ENCODE measurements around the gene ELL2. TPM values are rescaled to one million over a fixed set of nuclear protein-coding genes. Genes with fewer than 3 reads are reported as not detected.

Gene ELL2
- total and polyA plus RNA-seq, 2 of the 13 experiments (the other 11 are each of a cell fraction or from before 2014, with no cell fraction given): 78.9 to 97.1 TPM

- TF ChIP-seq ZNF335 (CRISPR knock-in tag; IDR thresholded peaks at IDR 0.05) (peak; percentile 55; the same call in 1 of the 2 replicates), MAZ (IDR thresholded peaks at IDR 0.05; ENCODE audit: borderline replicate concordance, low read depth, low read length) (no peak), MAZ (CRISPR knock-in tag; IDR thresholded peaks at IDR 0.05; ENCODE audit: low read depth) (peak; percentile 72), U2AF1 (optimal IDR thresholded peaks at IDR 0.05; ENCODE audit: low read depth, low read length) (no peak), CHD4 (IDR thresholded peaks at IDR 0.05; ENCODE audit: borderline replicate concordance, low read length) (no peak), HNRNPLL (IDR thresholded peaks at IDR 0.05; ENCODE audit: low read depth, low read length, poor library complexity, severe bottlenecking) (no peak), ATRX (CRISPR knock-in tag; IDR thresholded peaks at IDR 0.05; ENCODE audit: borderline replicate concordance) (no peak), ZNF672 (CRISPR knock-in tag; IDR thresholded peaks at IDR 0.05) (no peak), NKX3-1 (CRISPR knock-in tag; IDR thresholded peaks at IDR 0.05) (peak; percentile 89), PHB2 (IDR thresholded peaks at IDR 0.05; ENCODE audit: partially characterized antibody) (no peak), ZC3H4 (CRISPR knock-in tag; IDR thresholded peaks at IDR 0.05; ENCODE audit: borderline replicate concordance) (no peak), ZBTB42 (CRISPR knock-in tag; IDR thresholded peaks at IDR 0.05) (peak; percentile 62; the same call in 1 of the 2 replicates), DDIT3 (CRISPR knock-in tag; IDR thresholded peaks at IDR 0.05) (no peak), ATAD3A (CRISPR knock-in tag; IDR thresholded peaks at IDR 0.05) (no peak), ZNF263 (CRISPR knock-in tag; IDR thresholded peaks at IDR 0.05) (peak; percentile 57; the same call in 1 of the 2 replicates), MXI1 (IDR thresholded peaks at IDR 0.05; ENCODE audit: borderline replicate concordance, low read depth, low read length) (0 out of 3 replicates have a peak, but pooled peaks have one; percentile 55), SMYD3 (CRISPR knock-in tag; IDR thresholded peaks at IDR 0.05) (peak; percentile 80; the same call in 1 of the 2 replicates)
- TF ChIP-seq, protein P1, sequence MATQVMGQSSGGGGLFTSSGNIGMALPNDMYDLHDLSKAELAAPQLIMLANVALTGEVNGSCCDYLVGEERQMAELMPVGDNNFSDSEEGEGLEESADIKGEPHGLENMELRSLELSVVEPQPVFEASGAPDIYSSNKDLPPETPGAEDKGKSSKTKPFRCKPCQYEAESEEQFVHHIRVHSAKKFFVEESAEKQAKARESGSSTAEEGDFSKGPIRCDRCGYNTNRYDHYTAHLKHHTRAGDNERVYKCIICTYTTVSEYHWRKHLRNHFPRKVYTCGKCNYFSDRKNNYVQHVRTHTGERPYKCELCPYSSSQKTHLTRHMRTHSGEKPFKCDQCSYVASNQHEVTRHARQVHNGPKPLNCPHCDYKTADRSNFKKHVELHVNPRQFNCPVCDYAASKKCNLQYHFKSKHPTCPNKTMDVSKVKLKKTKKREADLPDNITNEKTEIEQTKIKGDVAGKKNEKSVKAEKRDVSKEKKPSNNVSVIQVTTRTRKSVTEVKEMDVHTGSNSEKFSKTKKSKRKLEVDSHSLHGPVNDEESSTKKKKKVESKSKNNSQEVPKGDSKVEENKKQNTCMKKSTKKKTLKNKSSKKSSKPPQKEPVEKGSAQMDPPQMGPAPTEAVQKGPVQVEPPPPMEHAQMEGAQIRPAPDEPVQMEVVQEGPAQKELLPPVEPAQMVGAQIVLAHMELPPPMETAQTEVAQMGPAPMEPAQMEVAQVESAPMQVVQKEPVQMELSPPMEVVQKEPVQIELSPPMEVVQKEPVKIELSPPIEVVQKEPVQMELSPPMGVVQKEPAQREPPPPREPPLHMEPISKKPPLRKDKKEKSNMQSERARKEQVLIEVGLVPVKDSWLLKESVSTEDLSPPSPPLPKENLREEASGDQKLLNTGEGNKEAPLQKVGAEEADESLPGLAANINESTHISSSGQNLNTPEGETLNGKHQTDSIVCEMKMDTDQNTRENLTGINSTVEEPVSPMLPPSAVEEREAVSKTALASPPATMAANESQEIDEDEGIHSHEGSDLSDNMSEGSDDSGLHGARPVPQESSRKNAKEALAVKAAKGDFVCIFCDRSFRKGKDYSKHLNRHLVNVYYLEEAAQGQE (IDR thresholded peaks at IDR 0.05; ENCODE audit: borderline replicate concordance in 1 of 2, low read depth in 1 of 2, low read length in 2 of 2): peak in 1 of 2 experiments; percentile 16; a peak in 1 of 4 replicates
- TF ChIP-seq, protein P2, sequence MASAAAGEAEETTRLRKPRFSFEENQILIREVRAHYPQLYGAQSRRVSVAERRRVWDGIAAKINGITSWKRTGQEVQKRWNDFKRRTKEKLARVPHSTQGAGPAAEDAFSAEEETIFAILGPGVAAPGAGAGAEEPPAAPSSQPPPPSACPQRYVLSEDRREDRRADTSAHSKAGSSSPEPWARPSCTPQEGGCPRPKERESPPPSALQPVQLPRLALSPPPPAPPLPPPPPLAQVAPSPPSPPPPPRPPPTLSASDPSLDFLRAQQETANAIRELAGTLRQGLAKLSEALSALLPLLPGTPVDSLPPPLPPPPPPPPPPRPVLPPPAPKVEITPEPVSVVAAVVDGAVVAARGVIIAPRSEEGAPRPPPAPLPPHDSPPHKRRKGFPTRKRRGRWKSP (CRISPR knock-in tag; IDR thresholded peaks at IDR 0.05): peak; percentile 81; the same call in 1 of the 2 replicates
- TF ChIP-seq, protein P3, sequence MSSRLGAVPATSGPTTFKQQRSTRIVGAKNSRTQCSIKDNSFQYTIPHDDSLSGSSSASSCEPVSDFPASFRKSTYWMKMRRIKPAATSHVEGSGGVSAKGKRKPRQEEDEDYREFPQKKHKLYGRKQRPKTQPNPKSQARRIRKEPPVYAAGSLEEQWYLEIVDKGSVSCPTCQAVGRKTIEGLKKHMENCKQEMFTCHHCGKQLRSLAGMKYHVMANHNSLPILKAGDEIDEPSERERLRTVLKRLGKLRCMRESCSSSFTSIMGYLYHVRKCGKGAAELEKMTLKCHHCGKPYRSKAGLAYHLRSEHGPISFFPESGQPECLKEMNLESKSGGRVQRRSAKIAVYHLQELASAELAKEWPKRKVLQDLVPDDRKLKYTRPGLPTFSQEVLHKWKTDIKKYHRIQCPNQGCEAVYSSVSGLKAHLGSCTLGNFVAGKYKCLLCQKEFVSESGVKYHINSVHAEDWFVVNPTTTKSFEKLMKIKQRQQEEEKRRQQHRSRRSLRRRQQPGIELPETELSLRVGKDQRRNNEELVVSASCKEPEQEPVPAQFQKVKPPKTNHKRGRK (CRISPR knock-in tag; IDR thresholded peaks at IDR 0.05): no peak
These were observed 104.3 kb downstream of the ELL2 start (continued) for GRCh38 chr5:95857185-95857945.

Data from HepG2 (cell line).